Measurements from ENCODE around the gene GFRA1.

GRCh38 chr10:116211682-116212081, 61.3 kb downstream of the GFRA1 start:
- TF ChIP-seq CTCF (IDR thresholded peaks at IDR 0.05): no peak
- TF ChIP-seq POLR2A (IDR thresholded peaks at IDR 0.05): no peak
